Mesenchymal stem cell (in vitro differentiated cells and primary cell): ENCODE measurements around the gene PDE8B.

Experiments used
- DNase-seq: peaks from one replicate; pipeline ENCODE4 v3.0.0-alpha.2; 2013
- H2AFZ ChIP-seq: one replicate; pipeline ENCODE4 v1.6.1; 2013; ENCODE audit warnings: low read depth, mild to moderate bottlenecking, control low read depth, inconsistent platforms, low read length, moderate library complexity
- H2AK5ac ChIP-seq: 2 replicates; pipeline ENCODE4 v1.6.1; 2013; ENCODE audit warnings: low read length, moderate library complexity, mild to moderate bottlenecking, inconsistent platforms; ENCODE audit not compliant: severe bottlenecking
- H2BK120ac ChIP-seq: one replicate; pipeline ENCODE4 v1.6.1; 2013; ENCODE audit warnings: low read depth, mild to moderate bottlenecking, inconsistent platforms, low read length, moderate library complexity
- H2BK12ac ChIP-seq, 2 experiments: one replicate each; pipeline ENCODE4 v1.6.1; 2013; ENCODE audit warnings: inconsistent platforms in 2 of 2, low read length in 2 of 2, mild to moderate bottlenecking in 2 of 2, moderate library complexity in 2 of 2, control low read depth in 1 of 2
- H2BK15ac ChIP-seq: one replicate; pipeline ENCODE4 v1.6.1; 2013; ENCODE audit warnings: mild to moderate bottlenecking, low read depth, inconsistent platforms; ENCODE audit not compliant: poor library complexity, severe bottlenecking
- H2BK5ac ChIP-seq: 2 replicates; pipeline ENCODE4 v1.6.1; 2013; ENCODE audit warnings: low read depth, mild to moderate bottlenecking, low read length, control low read depth, inconsistent platforms; ENCODE audit not compliant: poor library complexity, severe bottlenecking
- H3K14ac ChIP-seq, 2 experiments: one replicate each; pipeline ENCODE4 v1.6.1; 2013; ENCODE audit warnings: inconsistent platforms in 2 of 2, low read length in 2 of 2, control low read depth in 1 of 2, mild to moderate bottlenecking in 1 of 2, moderate library complexity in 1 of 2
- H3K18ac ChIP-seq, 2 experiments: one replicate each; pipeline ENCODE4 v1.6.1; 2013; ENCODE audit warnings: inconsistent platforms in 2 of 2, low read length in 2 of 2, control low read depth in 1 of 2, low read depth in 1 of 2, mild to moderate bottlenecking in 1 of 2
- H3K23ac ChIP-seq, 2 experiments: one replicate each; pipeline ENCODE4 v1.6.1; 2013; ENCODE audit warnings: inconsistent platforms in 2 of 2, low read length in 2 of 2, mild to moderate bottlenecking in 2 of 2, moderate library complexity in 2 of 2, control low read depth in 1 of 2
- H3K27ac ChIP-seq: 2 replicates; pipeline ENCODE4 v1.5.1; 2013; ENCODE audit warnings: mild to moderate bottlenecking, moderate library complexity, low read length, control low read depth, inconsistent platforms; ENCODE audit not compliant: poor library complexity, severe bottlenecking
- H3K27me3 ChIP-seq, 2 experiments: 2 replicates each; pipeline versions ENCODE4 v1.6.1 to v1.7.0; 2013; ENCODE audit warnings: low read length in 2 of 2, mild to moderate bottlenecking in 2 of 2, moderate library complexity in 2 of 2, control low read depth in 1 of 2, inconsistent platforms in 1 of 2; ENCODE audit not compliant: control insufficient read depth in 1 of 2, insufficient read depth in 1 of 2
- H3K36me3 ChIP-seq, 2 experiments: 2 replicates each; pipeline versions ENCODE4 v1.6.1 to v1.7.0; 2013; ENCODE audit warnings: low read length in 2 of 2, control low read depth in 1 of 2, inconsistent platforms in 1 of 2, low read depth in 1 of 2, mild to moderate bottlenecking in 1 of 2; ENCODE audit not compliant: insufficient read depth in 2 of 2, control insufficient read depth in 1 of 2
- H3K4ac ChIP-seq, 2 experiments: one replicate each; pipeline ENCODE4 v1.6.1; 2013; ENCODE audit warnings: inconsistent platforms in 2 of 2, low read length in 2 of 2, mild to moderate bottlenecking in 2 of 2, moderate library complexity in 2 of 2, control low read depth in 1 of 2, low read depth in 1 of 2
- H3K4me1 ChIP-seq: 2 replicates; pipeline ENCODE4 v1.6.1; 2013; ENCODE audit warnings: low read depth, low read length, control low read depth; ENCODE audit not compliant: control insufficient read depth, insufficient read depth
- H3K4me2 ChIP-seq: 2 replicates; pipeline ENCODE4 v1.6.1; 2013; ENCODE audit warnings: low read length, mild to moderate bottlenecking, inconsistent platforms; ENCODE audit not compliant: poor library complexity, severe bottlenecking
- H3K4me3 ChIP-seq, 2 experiments: 2 replicates each; pipeline versions ENCODE4 v1.5.1 to v1.7.0; 2013; ENCODE audit warnings: low read length in 2 of 2, mild to moderate bottlenecking in 2 of 2, control low read depth in 1 of 2, low read depth in 1 of 2; ENCODE audit not compliant: insufficient read depth in 1 of 2
- H3K79me1 ChIP-seq: replicated peaks from 2 replicates; pipeline ENCODE4 v1.6.1; 2013; ENCODE audit warnings: mild to moderate bottlenecking, control low read depth, low read length, inconsistent platforms; ENCODE audit not compliant: poor library complexity, severe bottlenecking
- H3K9ac ChIP-seq: 2 replicates; pipeline ENCODE4 v1.7.0; 2013; ENCODE audit warnings: mild to moderate bottlenecking, low read length, moderate library complexity
- H3K9me3 ChIP-seq: 2 replicates; pipeline ENCODE4 v1.7.0; 2013; ENCODE audit warnings: mild to moderate bottlenecking, low read length; ENCODE audit not compliant: control insufficient read depth
- H4K8ac ChIP-seq: one replicate; pipeline ENCODE4 v1.6.1; 2013; ENCODE audit warnings: inconsistent platforms, mild to moderate bottlenecking, low read length, moderate library complexity
- H4K91ac ChIP-seq: one replicate; pipeline ENCODE4 v1.6.1; 2013; ENCODE audit warnings: mild to moderate bottlenecking, low read length, inconsistent platforms
- WGBS: methylation state at CpG from one replicate; pipeline ENCODE4 v1.1.7; 2013; ENCODE audit warnings: mixed read lengths; 5-methylcytosine and 5-hydroxymethylcytosine counted together

PDE8B gene

GRCh38 chr5:77337246-77337645 lies 126.8 kb downstream of the PDE8B start:
- H2BK5ac ChIP-seq = no peak overlapping the region
- H3K27ac ChIP-seq = no peak overlapping the region
- no peak overlapping the region for H4K8ac ChIP-seq
- no peak overlapping the region for H2BK15ac ChIP-seq
- no peak overlapping the region for H2BK12ac ChIP-seq
- H3K36me3 ChIP-seq = no peaks in the 10 kb centered on the region
- H3K79me1 ChIP-seq = no peaks in the 10 kb centered on the region
- no peaks in the 10 kb centered on the region for H3K9me3 ChIP-seq
- no peak overlapping the region for H3K18ac ChIP-seq
- WGBS = 93% methylated on average over 2 of the region's 3 CpGs
- no peak overlapping the region for H3K4ac ChIP-seq
- no peak overlapping the region for H4K91ac ChIP-seq
- H3K4me3 ChIP-seq = no peak overlapping the region
- H3K14ac ChIP-seq = no peak overlapping the region
- no peak overlapping the region for H2AFZ ChIP-seq
- no peak overlapping the region for H3K4me2 ChIP-seq
- no peak overlapping the region for H2AK5ac ChIP-seq
- no peak overlapping the region for H2BK120ac ChIP-seq
- H3K27me3 ChIP-seq = peaks cover 0 to 3% of the 10 kb centered on the region in 2 experiments
- DNase-seq = no peak
- H3K4me1 ChIP-seq = no peaks in the 10 kb centered on the region
- H3K9ac ChIP-seq = no peak overlapping the region
- no peak overlapping the region for H3K23ac ChIP-seq

- DNase-seq = no peak
- Histone ChIP-seq H3K4me3 (no peak overlapping the region), H3K27me3 (peaks cover 0 to 3% of the 10 kb centered on the region in 2 experiments), H4K8ac (no peak overlapping the region), H2AK5ac (no peak overlapping the region), H3K9ac (no peak overlapping the region), H3K79me1 (no peaks in the 10 kb centered on the region), H4K91ac (no peak overlapping the region), H2BK120ac (no peak overlapping the region), H2BK12ac (no peak overlapping the region), H3K4ac (no peak overlapping the region), H3K27ac (no peak overlapping the region), H2BK15ac (no peak overlapping the region), H3K14ac (no peak overlapping the region), H3K36me3 (no peaks in the 10 kb centered on the region), H3K23ac (no peak overlapping the region), H2AFZ (peak overlapping the region; percentile 4), H2BK5ac (no peak overlapping the region), H3K4me2 (no peak overlapping the region), H3K9me3 (no peaks in the 10 kb centered on the region), H3K4me1 (no peaks in the 10 kb centered on the region), H3K18ac (no peak overlapping the region)
- 63% methylated on average over 3 of the region's 4 CpGs for WGBS
Observed at GRCh38 chr5:77337686-77338085, 127.2 kb downstream of the PDE8B start.

- Histone ChIP-seq H3K4me2 (no peak overlapping the region), H3K4me3 (no peak overlapping the region), H2BK12ac (no peak overlapping the region), H3K79me1 (no peaks in the 10 kb centered on the region), H3K27ac (no peak overlapping the region), H3K27me3 (no peaks in the 10 kb centered on the region), H3K9ac (no peak overlapping the region), H3K4ac (no peak overlapping the region), H2BK5ac (no peak overlapping the region), H2BK120ac (no peak overlapping the region), H4K8ac (no peak overlapping the region), H2AFZ (no peak overlapping the region), H2BK15ac (no peak overlapping the region), H3K14ac (no peak overlapping the region), H3K4me1 (no peaks in the 10 kb centered on the region), H3K36me3 (no peaks in the 10 kb centered on the region), H2AK5ac (no peak overlapping the region), H3K18ac (no peak overlapping the region), H3K23ac (no peak overlapping the region), H4K91ac (no peak overlapping the region), H3K9me3 (no peaks in the 10 kb centered on the region)
- DNase-seq = no peak
- 100% methylated on average over 1 of the region's 4 CpGs for WGBS
Observed at GRCh38 chr5:77339337-77339890, 128.9 kb downstream of the PDE8B start.

GRCh38 chr5:77343165-77343564 lies 132.7 kb downstream of the PDE8B start:
- Histone ChIP-seq H3K4me3 (no peak overlapping the region), H3K79me1 (no peaks in the 10 kb centered on the region), H3K27me3 (peaks cover 7 to 15% of the 10 kb centered on the region in 2 experiments), H3K36me3 (no peaks in the 10 kb centered on the region), H3K14ac (no peak overlapping the region), H4K8ac (no peak overlapping the region), H2BK120ac (no peak overlapping the region), H4K91ac (no peak overlapping the region), H3K9me3 (no peaks in the 10 kb centered on the region), H3K4me1 (no peaks in the 10 kb centered on the region), H2BK12ac (no peak overlapping the region), H3K4ac (no peak overlapping the region), H3K4me2 (no peak overlapping the region), H3K23ac (no peak overlapping the region), H3K18ac (no peak overlapping the region), H3K9ac (no peak overlapping the region), H3K27ac (no peak overlapping the region), H2AK5ac (no peak overlapping the region), H2BK5ac (no peak overlapping the region), H2AFZ (no peak overlapping the region), H2BK15ac (no peak overlapping the region)
- no peak for DNase-seq
- WGBS = 100% methylated on average over 3 of the region's 3 CpGs
